Inflammatory macrophage (primary cell): Measurements from ENCODE around the gene RTL9.
"Not testable (repeated sequence)": the region's sequence is repeated elsewhere in the genome, so short reads cannot be mapped to it uniquely, and the experiment has no call there.

Source experiments
- DNase-seq, 2 donors: peaks; one replicate each; pipeline ENCODE4 v3.0.0-alpha.2; 2020 to 2022

RTL9 gene

GRCh38 chrX:110346681-110347080, 12.0 kb upstream of the RTL9 start:
- no peak for DNase-seq

GRCh38 chrX:110359273-110359672, 625 bp downstream of the RTL9 start:
- no peak for DNase-seq

- DNase-seq, result no peak
Measured at GRCh38 chrX:110363244-110363643, 4.6 kb downstream of the RTL9 start.

GRCh38 chrX:110373310-110373709, 14.7 kb downstream of the RTL9 start:
- DNase-seq, result no peak

- no peak for DNase-seq
Measured at GRCh38 chrX:110374559-110374958, 15.9 kb downstream of the RTL9 start.

GRCh38 chrX:110381216-110381615, 22.6 kb downstream of the RTL9 start:
- no peak for DNase-seq

- DNase-seq, result no peak
Measured at GRCh38 chrX:110383414-110383813, 24.8 kb downstream of the RTL9 start.

- DNase-seq, result no peak
Measured at GRCh38 chrX:110384490-110384889, 25.8 kb downstream of the RTL9 start.

GRCh38 chrX:110389570-110389969, 30.9 kb downstream of the RTL9 start:
- no peak for DNase-seq

GRCh38 chrX:110391086-110391485, 32.4 kb downstream of the RTL9 start:
- DNase-seq, result no peak

- no peak for DNase-seq
Measured at GRCh38 chrX:110394651-110395050, 36.0 kb downstream of the RTL9 start.

GRCh38 chrX:110395877-110396276, 37.2 kb downstream of the RTL9 start:
- DNase-seq, result no peak

- no peak for DNase-seq
Measured at GRCh38 chrX:110396735-110397134, 38.1 kb downstream of the RTL9 start.

- DNase-seq, result no peak
Measured at GRCh38 chrX:110397339-110397738, 38.7 kb downstream of the RTL9 start.

- no peak for DNase-seq
Measured at GRCh38 chrX:110397904-110398303, 39.3 kb downstream of the RTL9 start.

- no peak for DNase-seq
Measured at GRCh38 chrX:110399497-110399896, 40.8 kb downstream of the RTL9 start.

- no peak for DNase-seq
Measured at GRCh38 chrX:110399966-110400365, 41.3 kb downstream of the RTL9 start.

- DNase-seq, result no peak
Measured at GRCh38 chrX:110401135-110401534, 42.5 kb downstream of the RTL9 start.

- no peak for DNase-seq
Measured at GRCh38 chrX:110402091-110402849, 43.6 kb downstream of the RTL9 start.

GRCh38 chrX:110402850-110403221, 44.2 kb downstream of the RTL9 start:
- DNase-seq, result no peak

- no peak for DNase-seq
Measured at GRCh38 chrX:110403441-110404238, 45.0 kb downstream of the RTL9 start.

GRCh38 chrX:110404376-110404775, 45.7 kb downstream of the RTL9 start:
- no peak for DNase-seq

GRCh38 chrX:110406250-110406649, 47.6 kb downstream of the RTL9 start:
- not testable (repeated sequence) for DNase-seq

GRCh38 chrX:110406822-110407221, 48.2 kb downstream of the RTL9 start:
- DNase-seq, result no peak
